HEK293 (cell line): ENCODE results near the gene PROB1.

Experiments used
- ZNF221 ChIP-seq: fragments of 450-650 bp; formaldehyde crosslinking; IDR thresholded peaks from 2 replicates; pipeline ENCODE4 v1.5.1; 2017; ENCODE audit warnings: missing biosample characterization, missing genetic modification characterization, borderline replicate concordance
- ZNF223 ChIP-seq: fragments of 450-650 bp; formaldehyde crosslinking; IDR thresholded peaks from 2 replicates; pipeline ENCODE4 v1.5.1; 2016; ENCODE audit warnings: missing biosample characterization, missing genetic modification characterization
- ZNF302 ChIP-seq: fragments of 450-650 bp; formaldehyde crosslinking; IDR thresholded peaks from 2 replicates; pipeline ENCODE4 v1.5.1; 2016; ENCODE audit warnings: missing biosample characterization, missing genetic modification characterization, low read depth
- ZNF350 ChIP-seq: fragments of 450-650 bp; formaldehyde crosslinking; IDR thresholded peaks from 2 replicates; pipeline ENCODE4 v1.5.0; 2017; ENCODE audit warnings: missing biosample characterization, mild to moderate bottlenecking, missing genetic modification characterization
- ZNF792 ChIP-seq: fragments of 450-650 bp; formaldehyde crosslinking; IDR thresholded peaks from 2 replicates; pipeline ENCODE4 v1.5.1; 2016; ENCODE audit warnings: missing biosample characterization, missing genetic modification characterization

- no peak for TF ChIP-seq ZNF302
- no peak for TF ChIP-seq ZNF792 (tag by site-specific recombination)
- no peak for TF ChIP-seq ZNF223 (tag by site-specific recombination)
- TF ChIP-seq ZNF350 (tag by site-specific recombination) = no peak
- TF ChIP-seq ZNF221 = no peak
These were observed 16.6 kb downstream of the PROB1 start for GRCh38 chr5:139378101-139378825.
